Uterus (tissue), 4 donors: ENCODE data around the gene SFPQ. TPM values are rescaled to one million over a fixed set of nuclear protein-coding genes. Genes with fewer than 3 reads are reported as not detected.

Experiments used
- DNase-seq, 2 donors: peaks; one replicate each; pipeline ENCODE4 v3.0.0-alpha.2; 2019 to 2020
- H3K27ac ChIP-seq, 2 donors: fragments of 200-600 bp; sonication (generic); 1 replicate in 1 of 2; 2 replicates in 1 of 2; pipeline ENCODE4 v1.5.1; 2016 to 2018
- H3K27me3 ChIP-seq, 2 donors: fragments of 200-600 bp; sonication (generic); one replicate each; pipeline ENCODE4 v1.5.1; 2018 to 2019; ENCODE audit warnings: control low read depth in 1 of 2
- H3K36me3 ChIP-seq, 2 donors: fragments of 200-600 bp; sonication (generic); one replicate each; pipeline ENCODE4 v1.5.1; 2019; ENCODE audit warnings: control low read depth in 1 of 2
- H3K4me1 ChIP-seq, 2 donors: fragments of 200-600 bp; sonication (generic); one replicate each; pipeline ENCODE4 v1.5.1; 2018 to 2019; ENCODE audit warnings: control low read depth in 1 of 2
- H3K4me3 ChIP-seq, 2 donors: fragments of 200-600 bp; sonication (generic); 1 replicate in 1 of 2; 2 replicates in 1 of 2; pipeline ENCODE4 v1.5.1; 2018 to 2019; ENCODE audit warnings: mild to moderate bottlenecking in 1 of 2
- H3K9me3 ChIP-seq, 2 donors: fragments of 200-600 bp; sonication (generic); one replicate each; pipeline ENCODE4 v1.5.1; 2019; ENCODE audit warnings: control low read depth in 1 of 2
- POLR2A ChIP-seq, 2 donors: fragments of 450-650 bp; IDR thresholded peaks; one replicate each; pipeline ENCODE4 v1.6.1; 2016; ENCODE audit warnings: antibody characterized with exemption in 2 of 2, mild to moderate bottlenecking in 1 of 2, moderate library complexity in 1 of 2
- intact Hi-C: fragments of 100-400 bp; cut with DNase I; formaldehyde crosslinking; loops from one replicate; pipeline ENCODE4 v1.15.1; 2023; ENCODE audit warnings: low total_unique reads
- total RNA-seq, 4 donors: library from RNA; depleted of rRNA in 3 of 4; stranded (reverse); fragments of >200 nt in 3 of 4; gene quantifications; one replicate each; pipeline versions ENCODE4 v1.1.0 to v1.2.4, GENCODE V29; 2014 to 2023
- TF ChIP-seq, protein P1 (sequence below), 4 experiments: fragments of 200-600 bp in 2 of 4; fragments of 450-650 bp in 2 of 4; sonication (generic) in 2 of 4; IDR thresholded peaks; one replicate each; pipeline ENCODE4 v1.5.1; 2016 to 2019; ENCODE audit warnings: antibody characterized with exemption in 4 of 4, mild to moderate bottlenecking in 2 of 4, moderate library complexity in 1 of 4
- donor health status: DM: yes; HTN: yes; CAD: no.

Gene SFPQ
- total RNA-seq, 4 donors from 2014 or later = 82.1 to 310 (median 200) TPM

DNA sequence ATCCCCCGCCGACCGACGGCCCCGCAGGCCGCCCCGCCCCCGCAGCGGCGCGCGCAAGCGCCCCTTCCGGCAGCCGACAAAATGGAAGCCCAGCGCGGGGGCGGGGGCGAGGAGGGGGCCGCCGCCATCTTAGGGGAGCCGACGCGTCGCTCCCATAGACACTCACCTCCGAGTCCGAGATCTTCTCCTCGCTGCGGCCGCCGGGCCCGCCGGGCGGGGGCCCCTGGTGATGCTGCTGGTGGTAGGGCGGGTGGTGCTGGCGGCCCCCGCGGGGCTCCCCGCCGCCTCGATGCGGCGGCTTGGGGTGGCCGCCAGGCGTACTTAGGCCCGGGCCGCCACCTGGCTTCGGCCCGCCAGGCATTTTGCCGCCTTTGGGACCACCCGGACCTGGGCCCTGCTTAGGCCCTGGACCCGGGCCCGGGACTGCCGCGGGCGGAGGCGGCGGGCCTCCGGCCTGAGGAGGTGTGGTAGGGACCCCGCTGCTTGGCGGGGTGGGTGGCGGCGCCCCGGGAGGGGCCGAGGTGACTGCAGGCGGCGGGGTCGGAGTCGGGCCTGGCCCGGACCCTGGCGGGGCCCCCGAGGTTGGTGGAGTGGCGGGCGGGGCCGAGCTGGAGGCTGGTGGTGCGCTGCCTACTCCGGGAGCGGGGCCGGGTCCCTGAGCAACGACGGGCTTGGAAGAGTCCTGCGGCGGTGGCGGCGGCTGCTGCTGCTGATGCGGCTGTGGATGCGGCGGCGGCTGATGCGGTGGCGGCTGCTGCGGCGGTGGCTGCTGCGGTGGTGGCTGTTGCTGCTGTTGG, 691 bp downstream of the SFPQ start:
- H3K36me3 ChIP-seq = no peaks in the 10 kb centered on the region
- peaks cover 11 to 14% of the 10 kb centered on the region in 2 donors for H3K4me1 ChIP-seq
- intact Hi-C loops = no loop called here
- H3K9me3 ChIP-seq = no peaks in the 10 kb centered on the region
- TF ChIP-seq, protein P1, sequence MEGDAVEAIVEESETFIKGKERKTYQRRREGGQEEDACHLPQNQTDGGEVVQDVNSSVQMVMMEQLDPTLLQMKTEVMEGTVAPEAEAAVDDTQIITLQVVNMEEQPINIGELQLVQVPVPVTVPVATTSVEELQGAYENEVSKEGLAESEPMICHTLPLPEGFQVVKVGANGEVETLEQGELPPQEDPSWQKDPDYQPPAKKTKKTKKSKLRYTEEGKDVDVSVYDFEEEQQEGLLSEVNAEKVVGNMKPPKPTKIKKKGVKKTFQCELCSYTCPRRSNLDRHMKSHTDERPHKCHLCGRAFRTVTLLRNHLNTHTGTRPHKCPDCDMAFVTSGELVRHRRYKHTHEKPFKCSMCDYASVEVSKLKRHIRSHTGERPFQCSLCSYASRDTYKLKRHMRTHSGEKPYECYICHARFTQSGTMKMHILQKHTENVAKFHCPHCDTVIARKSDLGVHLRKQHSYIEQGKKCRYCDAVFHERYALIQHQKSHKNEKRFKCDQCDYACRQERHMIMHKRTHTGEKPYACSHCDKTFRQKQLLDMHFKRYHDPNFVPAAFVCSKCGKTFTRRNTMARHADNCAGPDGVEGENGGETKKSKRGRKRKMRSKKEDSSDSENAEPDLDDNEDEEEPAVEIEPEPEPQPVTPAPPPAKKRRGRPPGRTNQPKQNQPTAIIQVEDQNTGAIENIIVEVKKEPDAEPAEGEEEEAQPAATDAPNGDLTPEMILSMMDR (IDR thresholded peaks at IDR 0.05) = peak in 2 of 4 experiments; percentile 26 to 34
- peak; percentile 56 to 69 for TF ChIP-seq POLR2A (IDR thresholded peaks at IDR 0.05)
- peak overlapping the region; percentile 100 for H3K27ac ChIP-seq
- H3K4me3 ChIP-seq = peak overlapping the region; percentile 96 to 100
- peak; percentile 82 to 85 for DNase-seq
- no peaks in the 10 kb centered on the region for H3K27me3 ChIP-seq

DNA sequence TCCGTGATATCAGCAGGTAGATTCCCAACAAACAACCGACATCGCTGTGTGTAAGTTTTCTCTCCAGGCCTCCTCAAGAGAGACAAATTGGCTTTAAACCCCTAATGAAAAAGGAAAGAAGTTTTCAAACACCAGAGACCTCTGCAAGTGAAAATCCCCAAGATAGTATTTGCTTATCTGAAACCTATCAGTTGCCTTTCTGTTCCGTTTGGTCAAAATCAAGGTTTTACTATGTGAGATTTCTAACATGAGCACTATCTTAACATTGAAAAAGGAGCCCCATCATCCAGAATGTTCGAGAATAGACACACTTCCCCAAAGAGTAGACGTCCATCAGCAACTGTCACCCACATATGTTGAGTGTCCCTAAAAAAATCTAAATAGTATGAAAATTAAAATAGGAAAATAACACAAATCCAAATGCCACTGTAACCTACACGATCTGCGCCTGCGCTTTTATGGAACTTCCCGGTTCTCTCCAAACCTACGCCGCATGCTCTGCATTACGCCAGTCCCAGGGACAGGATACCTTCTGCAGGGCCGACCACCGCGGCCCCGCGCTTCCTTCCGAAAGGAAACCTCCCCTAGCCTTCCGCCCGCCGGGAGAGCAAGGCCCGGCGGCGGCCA, 1.4 kb downstream of the SFPQ start:
- H3K4me3 ChIP-seq = peak overlapping the region; percentile 96 to 100
- peaks cover 11 to 14% of the 10 kb centered on the region in 2 donors for H3K4me1 ChIP-seq
- no peaks in the 10 kb centered on the region for H3K9me3 ChIP-seq
- H3K27me3 ChIP-seq = no peaks in the 10 kb centered on the region
- TF ChIP-seq, protein P1 (IDR thresholded peaks at IDR 0.05) = no peak
- TF ChIP-seq POLR2A (IDR thresholded peaks at IDR 0.05) = no peak
- H3K27ac ChIP-seq = peak overlapping the region; percentile 100
- DNase-seq = no peak
- no peaks in the 10 kb centered on the region for H3K36me3 ChIP-seq
- intact Hi-C loops = no loop called here

DNA sequence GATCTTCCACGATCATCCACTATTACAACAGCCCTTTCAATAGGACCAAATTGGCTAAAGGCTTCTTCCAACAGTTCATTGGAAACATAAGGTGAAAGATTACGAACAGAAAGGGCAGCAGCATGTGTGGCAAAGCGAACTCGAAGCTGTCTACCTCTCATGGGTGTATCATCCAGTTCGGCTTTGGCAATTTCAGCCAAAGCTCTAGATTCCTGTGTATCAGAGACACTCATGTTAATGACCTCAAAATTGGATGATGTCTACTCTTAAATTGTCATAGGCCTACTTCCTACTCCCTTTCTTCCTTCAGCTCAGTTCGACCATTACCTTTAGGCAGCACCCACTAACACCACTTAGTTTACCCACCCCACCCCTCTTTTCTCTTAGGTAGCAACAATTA, 2.2 kb downstream of the SFPQ start:
- peak overlapping the region; percentile 96 to 100 for H3K4me3 ChIP-seq
- TF ChIP-seq, protein P1 (IDR thresholded peaks at IDR 0.05) = no peak
- no peak for TF ChIP-seq POLR2A (IDR thresholded peaks at IDR 0.05)
- no peaks in the 10 kb centered on the region for H3K36me3 ChIP-seq
- peak overlapping the region; percentile 100 for H3K27ac ChIP-seq
- intact Hi-C loops = no loop called here
- no peak for DNase-seq
- H3K27me3 ChIP-seq = no peaks in the 10 kb centered on the region
- H3K9me3 ChIP-seq = no peaks in the 10 kb centered on the region
- peaks cover 11 to 14% of the 10 kb centered on the region in 2 donors for H3K4me1 ChIP-seq

DNA sequence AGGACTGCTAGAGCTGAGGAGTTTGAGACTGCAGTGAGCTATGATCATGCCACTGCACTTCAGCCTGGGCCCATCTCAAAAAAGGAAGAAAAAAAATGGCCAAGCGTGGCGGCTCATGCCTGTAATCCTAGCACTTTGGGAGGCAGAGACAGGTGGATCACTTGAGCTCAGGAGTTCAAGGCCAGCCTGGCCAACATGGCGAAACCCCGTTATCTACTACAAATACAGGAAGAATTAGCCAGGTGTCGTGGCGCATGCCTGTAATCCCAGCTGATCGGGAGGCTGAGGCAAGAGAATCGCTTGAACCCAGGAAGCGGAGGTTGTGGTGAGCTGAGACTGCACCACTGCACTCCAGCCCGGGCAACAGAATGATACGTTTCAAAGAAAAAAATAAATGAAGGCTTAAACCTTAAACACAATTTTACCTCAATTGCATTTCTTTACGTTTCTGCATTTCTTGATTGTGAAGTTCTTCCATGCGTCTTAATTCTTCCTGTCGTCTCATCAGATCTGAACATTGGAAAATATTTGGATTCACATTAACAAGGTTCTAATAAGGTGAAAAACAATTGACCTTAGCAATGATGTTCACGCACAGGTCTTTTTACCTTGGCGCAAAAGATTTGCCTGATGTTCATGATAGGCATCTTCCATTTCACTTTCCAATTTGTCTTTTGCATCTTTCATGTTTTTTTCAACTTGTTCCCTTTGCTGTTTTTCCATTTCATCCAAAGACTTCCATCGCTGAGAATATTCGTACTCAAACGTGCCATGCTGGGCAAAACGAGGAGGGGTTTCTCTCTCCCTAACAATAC, 4.2 kb downstream of the SFPQ start:
- Histone ChIP-seq H3K27me3 (no peaks in the 10 kb centered on the region), H3K27ac (no peak overlapping the region), H3K9me3 (no peaks in the 10 kb centered on the region), H3K36me3 (no peaks in the 10 kb centered on the region), H3K4me3 (no peak overlapping the region), H3K4me1 (peaks cover 14 to 16% of the 10 kb centered on the region in 2 donors)
- intact Hi-C loops = no loop called here
- TF ChIP-seq POLR2A (IDR thresholded peaks at IDR 0.05) = no peak
- TF ChIP-seq, protein P1 (IDR thresholded peaks at IDR 0.05) = no peak
- DNase-seq = no peak
